Measurements from ENCODE around the gene GRIP1. TPM values are rescaled to one million over a fixed set of nuclear protein-coding genes. Genes with fewer than 3 reads are reported as not detected.

The GRIP1 gene
- total RNA-seq, 1 experiment from 2014 or later = 22.5 TPM

GRCh38 chr12:66550626-66551025 is 128.2 kb downstream of the GRIP1 start (continued):
- TF ChIP-seq E2F5 (CRISPR knock-in tag; IDR thresholded peaks at IDR 0.05) = no peak

- Mint-ChIP-seq H3K27me3 (ENCODE audit: low read depth) (no peaks in the 10 kb centered on the region), H3K27ac (no peak overlapping the region), H3K4me1 (peaks cover 17% of the 10 kb centered on the region), H3K4me3 (no peak overlapping the region), H3K36me3 (no peaks in the 10 kb centered on the region; the same call in 1 of the 2 replicates), H3K9me3 (no peaks in the 10 kb centered on the region)
- ATAC-seq (no peak), DNase-seq (ENCODE audit: low spot score) (no peak)
- no peak for TF ChIP-seq NR3C1 (CRISPR knock-in tag; conservative IDR thresholded peaks at IDR 0.05; ENCODE audit: low read depth)
- TF ChIP-seq NR1H2 (CRISPR knock-in tag; IDR thresholded peaks at IDR 0.05) = no peak
- TF ChIP-seq SP1 (CRISPR knock-in tag; conservative IDR thresholded peaks at IDR 0.05) = no peak
- TF ChIP-seq IRF2 (CRISPR knock-in tag; IDR thresholded peaks at IDR 0.05; ENCODE audit: borderline replicate concordance, low read depth) = no peak
- no peak for TF ChIP-seq PRDM15 (CRISPR knock-in tag; IDR thresholded peaks at IDR 0.05)
- TF ChIP-seq ZSCAN18 (CRISPR knock-in tag; IDR thresholded peaks at IDR 0.05) = no peak
- no peak for TF ChIP-seq USF2 (CRISPR knock-in tag; IDR thresholded peaks at IDR 0.05)
- TF ChIP-seq NFE2L1 (CRISPR knock-in tag; IDR thresholded peaks at IDR 0.05) = no peak
- no peak for TF ChIP-seq FOXP1 (CRISPR knock-in tag; IDR thresholded peaks at IDR 0.05; ENCODE audit: borderline replicate concordance)
- TF ChIP-seq MXD4 (CRISPR knock-in tag; IDR thresholded peaks at IDR 0.05; ENCODE audit: borderline replicate concordance) = no peak
- no peak for TF ChIP-seq ATF6 (CRISPR knock-in tag; IDR thresholded peaks at IDR 0.05)
- ChIA-PET POLR2A (no interaction called here), CTCF (interaction anchor here (1.0 to 1.6 kb wide), 6 partner anchors 10 to 150 kb away, joined by 3 to 8 read pairs (median 5); no protein-coding TSS in a partner anchor)
Observed at GRCh38 chr12:66549050-66549389, 129.9 kb downstream of the GRIP1 start.

GRCh38 chr12:66548338-66549049 is 130.4 kb downstream of the GRIP1 start:
- no peak overlapping the region for H3K4me3 Mint-ChIP-seq
- CTCF ChIA-PET = interaction anchor here (0.5 to 1.6 kb wide), 7 partner anchors 10 to 152 kb away, joined by 3 to 8 read pairs (median 5); no protein-coding TSS in a partner anchor
- ATAC-seq (no peak; the same call in 1 of the 2 replicates), DNase-seq (ENCODE audit: low spot score) (no peak)
- no peak overlapping the region for H3K27ac Mint-ChIP-seq
- H3K4me1 Mint-ChIP-seq = peaks cover 17% of the 10 kb centered on the region
- H3K27me3 Mint-ChIP-seq (ENCODE audit: low read depth) = no peaks in the 10 kb centered on the region
- H3K9me3 Mint-ChIP-seq = no peaks in the 10 kb centered on the region
- H3K36me3 Mint-ChIP-seq = no peaks in the 10 kb centered on the region; the same call in 1 of the 2 replicates
- POLR2A ChIA-PET = no interaction called here
- no peak for TF ChIP-seq ARID4B (CRISPR knock-in tag; IDR thresholded peaks at IDR 0.05; ENCODE audit: borderline replicate concordance)
- no peak for TF ChIP-seq ZNF219 (CRISPR knock-in tag; IDR thresholded peaks at IDR 0.05; ENCODE audit: borderline replicate concordance)
- no peak for TF ChIP-seq ESRRA (CRISPR knock-in tag; IDR thresholded peaks at IDR 0.05; ENCODE audit: borderline replicate concordance)
- no peak for TF ChIP-seq CREB1 (CRISPR knock-in tag; IDR thresholded peaks at IDR 0.05)

Measured in WTC11 (cell line).